ENCODE data around the gene MBD3L2B.

MBD3L2B gene

DNA sequence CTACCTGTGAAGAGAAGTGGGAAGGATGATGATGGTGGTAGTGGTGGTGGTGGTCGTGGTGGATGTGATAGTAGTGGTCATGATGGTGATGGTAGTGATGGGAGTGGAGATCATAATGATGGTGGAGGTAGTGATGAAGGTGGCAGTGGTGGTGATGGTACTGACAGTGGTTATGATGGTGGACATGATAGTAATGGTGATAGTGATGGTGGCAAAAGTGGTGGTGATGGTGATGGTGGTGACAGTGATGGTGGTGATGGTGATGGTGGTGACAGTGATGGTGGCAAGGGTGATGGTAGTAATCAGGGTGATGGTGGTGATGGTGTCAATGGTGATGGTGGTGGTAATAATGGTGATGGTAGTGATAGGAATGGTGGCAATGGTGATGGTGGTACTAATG lies 26.2 kb downstream of the MBD3L2B start:
- no peaks in the 10 kb centered on the region for H3K36me3 ChIP-seq (ENCODE audit: control insufficient read depth in 1 of 2, insufficient read depth in 2 of 2, low read length in 2 of 2)
- H3K4me3 ChIP-seq (ENCODE audit: low read depth in 1 of 2, low read length in 2 of 2) = no peak overlapping the region
- H3K27ac ChIP-seq (ENCODE audit: low read depth, low read length) = no peak overlapping the region
- no peaks in the 10 kb centered on the region for H3K27me3 ChIP-seq (ENCODE audit: control insufficient read depth in 1 of 2, insufficient read depth in 2 of 2, low read length in 2 of 2)
- no peaks in the 10 kb centered on the region for H3K4me1 ChIP-seq (ENCODE audit: control insufficient read depth in 1 of 2, insufficient read depth in 2 of 2, low read length in 2 of 2)
- H3K9ac ChIP-seq (ENCODE audit: low read depth in 1 of 2, low read length in 2 of 2) = no peak overlapping the region
- no peaks in the 10 kb centered on the region for H3K9me3 ChIP-seq (ENCODE audit: control insufficient read depth in 1 of 2, low read length in 2 of 2)

- Histone ChIP-seq H3K4me3 (ENCODE audit: low read depth in 1 of 2, low read length in 2 of 2) (no peak overlapping the region), H3K9ac (ENCODE audit: low read depth in 1 of 2, low read length in 2 of 2) (no peak overlapping the region), H3K27me3 (ENCODE audit: control insufficient read depth in 1 of 2, insufficient read depth in 2 of 2, low read length in 2 of 2) (no peaks in the 10 kb centered on the region), H3K4me1 (ENCODE audit: control insufficient read depth in 1 of 2, insufficient read depth in 2 of 2, low read length in 2 of 2) (no peaks in the 10 kb centered on the region), H3K36me3 (ENCODE audit: control insufficient read depth in 1 of 2, insufficient read depth in 2 of 2, low read length in 2 of 2) (no peaks in the 10 kb centered on the region), H3K9me3 (ENCODE audit: control insufficient read depth in 1 of 2, low read length in 2 of 2) (peaks cover 8 to 10% of the 10 kb centered on the region in 2 donors), H3K27ac (ENCODE audit: low read depth, low read length) (no peak overlapping the region)
Observed at GRCh38 chr19:6988257-6988656, 33.0 kb downstream of the MBD3L2B start.

DNA sequence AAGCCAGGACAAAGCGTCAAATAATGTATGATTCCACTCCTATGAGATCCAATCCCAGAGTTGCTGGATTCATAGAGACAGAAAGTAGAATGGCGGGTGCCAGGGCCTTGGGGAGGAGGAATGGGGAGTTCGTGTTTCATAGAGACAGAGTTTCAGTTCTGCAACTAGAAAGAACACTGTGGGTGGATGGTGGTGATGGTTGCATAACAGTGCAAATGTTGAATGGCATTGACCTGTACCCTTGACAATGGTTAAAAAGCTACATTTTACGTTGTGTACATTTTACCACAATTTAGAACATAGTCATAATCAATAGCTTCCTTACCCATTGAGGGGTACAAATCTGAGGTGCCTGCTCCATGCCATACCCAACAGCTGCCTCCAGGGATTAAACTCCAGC lies 33.4 kb downstream of the MBD3L2B start:
- Histone ChIP-seq H3K27ac (ENCODE audit: low read depth, low read length) (no peak overlapping the region), H3K4me3 (ENCODE audit: low read depth in 1 of 2, low read length in 2 of 2) (no peak overlapping the region), H3K9ac (ENCODE audit: low read depth in 1 of 2, low read length in 2 of 2) (no peak overlapping the region), H3K4me1 (ENCODE audit: control insufficient read depth in 1 of 2, insufficient read depth in 2 of 2, low read length in 2 of 2) (no peaks in the 10 kb centered on the region), H3K36me3 (ENCODE audit: control insufficient read depth in 1 of 2, insufficient read depth in 2 of 2, low read length in 2 of 2) (no peaks in the 10 kb centered on the region), H3K9me3 (ENCODE audit: control insufficient read depth in 1 of 2, low read length in 2 of 2) (peaks cover 8 to 12% of the 10 kb centered on the region in 2 donors), H3K27me3 (ENCODE audit: control insufficient read depth in 1 of 2, insufficient read depth in 2 of 2, low read length in 2 of 2) (no peaks in the 10 kb centered on the region)

DNA sequence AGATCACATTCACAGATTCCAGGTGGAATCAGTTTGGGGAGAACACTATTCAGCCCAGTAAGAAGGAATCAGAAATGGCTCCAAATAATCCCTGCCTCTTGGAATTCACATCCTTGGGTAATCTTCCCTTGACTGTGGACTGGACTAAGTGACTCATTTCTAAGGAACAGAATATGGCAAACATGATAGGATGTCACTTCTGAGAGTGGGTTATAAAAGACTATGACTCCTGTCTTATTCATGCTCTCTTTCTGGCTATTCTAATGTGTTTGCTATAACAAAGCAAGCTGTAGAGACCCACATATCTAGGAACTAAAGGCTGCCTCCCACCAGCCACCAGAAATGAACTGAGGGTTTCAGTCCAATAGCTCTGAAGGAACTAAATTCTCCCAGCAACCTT lies 37.8 kb downstream of the MBD3L2B start:
- H3K27me3 ChIP-seq (ENCODE audit: control insufficient read depth in 1 of 2, insufficient read depth in 2 of 2, low read length in 2 of 2) = no peaks in the 10 kb centered on the region
- no peaks in the 10 kb centered on the region for H3K36me3 ChIP-seq (ENCODE audit: control insufficient read depth in 1 of 2, insufficient read depth in 2 of 2, low read length in 2 of 2)
- peaks cover 10 to 12% of the 10 kb centered on the region in 2 donors for H3K9me3 ChIP-seq (ENCODE audit: control insufficient read depth in 1 of 2, low read length in 2 of 2)
- H3K4me1 ChIP-seq (ENCODE audit: control insufficient read depth in 1 of 2, insufficient read depth in 2 of 2, low read length in 2 of 2) = no peaks in the 10 kb centered on the region
- no peak overlapping the region for H3K4me3 ChIP-seq (ENCODE audit: low read depth in 1 of 2, low read length in 2 of 2)
- H3K9ac ChIP-seq (ENCODE audit: low read depth in 1 of 2, low read length in 2 of 2) = no peak overlapping the region
- no peak overlapping the region for H3K27ac ChIP-seq (ENCODE audit: low read depth, low read length)

GRCh38 chr19:6979399-6979798 lies 41.8 kb downstream of the MBD3L2B start:
- no peak overlapping the region for H3K4me3 ChIP-seq (ENCODE audit: low read depth in 1 of 2, low read length in 2 of 2)
- peaks cover 9 to 19% of the 10 kb centered on the region in 2 donors for H3K9me3 ChIP-seq (ENCODE audit: control insufficient read depth in 1 of 2, low read length in 2 of 2)
- H3K27ac ChIP-seq (ENCODE audit: low read depth, low read length) = no peak overlapping the region
- no peaks in the 10 kb centered on the region for H3K27me3 ChIP-seq (ENCODE audit: control insufficient read depth in 1 of 2, insufficient read depth in 2 of 2, low read length in 2 of 2)
- H3K9ac ChIP-seq (ENCODE audit: low read depth in 1 of 2, low read length in 2 of 2) = no peak overlapping the region
- H3K36me3 ChIP-seq (ENCODE audit: control insufficient read depth in 1 of 2, insufficient read depth in 2 of 2, low read length in 2 of 2) = no peaks in the 10 kb centered on the region
- no peaks in the 10 kb centered on the region for H3K4me1 ChIP-seq (ENCODE audit: control insufficient read depth in 1 of 2, insufficient read depth in 2 of 2, low read length in 2 of 2)

DNA sequence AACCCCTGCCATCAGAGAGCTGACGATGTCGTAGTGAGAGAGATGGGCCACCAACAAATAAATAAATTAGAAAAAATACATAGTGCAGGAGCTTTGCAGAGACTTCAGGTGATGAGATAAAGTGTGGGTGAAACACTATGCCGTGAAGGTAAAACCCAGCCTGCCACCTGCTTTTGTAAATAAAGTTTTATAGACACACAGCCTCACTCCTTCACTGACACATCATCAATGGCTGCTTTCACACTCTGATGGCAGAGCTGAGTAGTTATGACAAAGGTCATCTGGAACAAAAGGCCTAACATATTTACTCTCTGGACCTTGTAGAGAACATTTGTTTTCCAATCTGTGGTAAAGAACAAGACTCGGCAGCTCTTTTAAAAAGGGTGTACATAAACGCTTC lies 45.0 kb downstream of the MBD3L2B start:
- H3K27me3 ChIP-seq (ENCODE audit: control insufficient read depth in 1 of 2, insufficient read depth in 2 of 2, low read length in 2 of 2) = no peaks in the 10 kb centered on the region
- no peak overlapping the region for H3K9ac ChIP-seq (ENCODE audit: low read depth in 1 of 2, low read length in 2 of 2)
- no peak overlapping the region for H3K27ac ChIP-seq (ENCODE audit: low read depth, low read length)
- H3K36me3 ChIP-seq (ENCODE audit: control insufficient read depth in 1 of 2, insufficient read depth in 2 of 2, low read length in 2 of 2) = no peaks in the 10 kb centered on the region
- no peak overlapping the region for H3K4me3 ChIP-seq (ENCODE audit: low read depth in 1 of 2, low read length in 2 of 2)
- peaks cover 5 to 14% of the 10 kb centered on the region in 2 donors for H3K9me3 ChIP-seq (ENCODE audit: control insufficient read depth in 1 of 2, low read length in 2 of 2)
- no peaks in the 10 kb centered on the region for H3K4me1 ChIP-seq (ENCODE audit: control insufficient read depth in 1 of 2, insufficient read depth in 2 of 2, low read length in 2 of 2)

GRCh38 chr19:6971366-6971765 lies 49.9 kb downstream of the MBD3L2B start:
- Histone ChIP-seq H3K4me3 (ENCODE audit: low read depth in 1 of 2, low read length in 2 of 2) (no peak overlapping the region), H3K9ac (ENCODE audit: low read depth in 1 of 2, low read length in 2 of 2) (no peak overlapping the region), H3K4me1 (ENCODE audit: control insufficient read depth in 1 of 2, insufficient read depth in 2 of 2, low read length in 2 of 2) (no peaks in the 10 kb centered on the region), H3K27ac (ENCODE audit: low read depth, low read length) (no peak overlapping the region), H3K27me3 (ENCODE audit: control insufficient read depth in 1 of 2, insufficient read depth in 2 of 2, low read length in 2 of 2) (no peaks in the 10 kb centered on the region), H3K9me3 (ENCODE audit: control insufficient read depth in 1 of 2, low read length in 2 of 2) (no peaks in the 10 kb centered on the region), H3K36me3 (ENCODE audit: control insufficient read depth in 1 of 2, insufficient read depth in 2 of 2, low read length in 2 of 2) (no peaks in the 10 kb centered on the region)

- H3K4me3 ChIP-seq (ENCODE audit: low read depth in 1 of 2, low read length in 2 of 2) = no peak overlapping the region
- no peak overlapping the region for H3K9ac ChIP-seq (ENCODE audit: low read depth in 1 of 2, low read length in 2 of 2)
- H3K36me3 ChIP-seq (ENCODE audit: control insufficient read depth in 1 of 2, insufficient read depth in 2 of 2, low read length in 2 of 2) = no peaks in the 10 kb centered on the region
- H3K4me1 ChIP-seq (ENCODE audit: control insufficient read depth in 1 of 2, insufficient read depth in 2 of 2, low read length in 2 of 2) = no peaks in the 10 kb centered on the region
- H3K9me3 ChIP-seq (ENCODE audit: control insufficient read depth in 1 of 2, low read length in 2 of 2) = no peaks in the 10 kb centered on the region
- H3K27ac ChIP-seq (ENCODE audit: low read depth, low read length) = no peak overlapping the region
- H3K27me3 ChIP-seq (ENCODE audit: control insufficient read depth in 1 of 2, insufficient read depth in 2 of 2, low read length in 2 of 2) = no peaks in the 10 kb centered on the region
Observed at GRCh38 chr19:6970443-6970842, 50.8 kb downstream of the MBD3L2B start.

DNA sequence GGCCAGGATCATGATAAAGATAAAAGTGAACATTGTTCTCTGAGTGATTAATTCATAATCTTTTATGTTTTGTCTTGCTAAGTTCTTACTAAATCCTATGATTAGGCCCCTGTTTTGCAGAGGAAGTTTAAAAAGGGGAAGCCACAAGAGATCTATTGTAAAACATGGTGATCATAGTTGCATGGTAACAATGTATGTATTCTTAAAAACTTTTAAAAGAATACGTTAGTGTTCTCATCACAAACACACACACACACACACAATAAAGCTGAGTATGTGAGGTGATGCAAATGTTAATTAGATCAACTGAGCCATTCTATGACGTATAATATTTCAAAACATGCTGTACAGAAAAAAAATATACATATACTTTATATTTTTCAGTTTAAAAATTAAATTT lies 51.2 kb downstream of the MBD3L2B start:
- no peaks in the 10 kb centered on the region for H3K36me3 ChIP-seq (ENCODE audit: control insufficient read depth in 1 of 2, insufficient read depth in 2 of 2, low read length in 2 of 2)
- no peak overlapping the region for H3K27ac ChIP-seq (ENCODE audit: low read depth, low read length)
- H3K4me1 ChIP-seq (ENCODE audit: control insufficient read depth in 1 of 2, insufficient read depth in 2 of 2, low read length in 2 of 2) = no peaks in the 10 kb centered on the region
- no peaks in the 10 kb centered on the region for H3K27me3 ChIP-seq (ENCODE audit: control insufficient read depth in 1 of 2, insufficient read depth in 2 of 2, low read length in 2 of 2)
- no peak overlapping the region for H3K9ac ChIP-seq (ENCODE audit: low read depth in 1 of 2, low read length in 2 of 2)
- H3K9me3 ChIP-seq (ENCODE audit: control insufficient read depth in 1 of 2, low read length in 2 of 2) = no peaks in the 10 kb centered on the region
- no peak overlapping the region for H3K4me3 ChIP-seq (ENCODE audit: low read depth in 1 of 2, low read length in 2 of 2)

DNA sequence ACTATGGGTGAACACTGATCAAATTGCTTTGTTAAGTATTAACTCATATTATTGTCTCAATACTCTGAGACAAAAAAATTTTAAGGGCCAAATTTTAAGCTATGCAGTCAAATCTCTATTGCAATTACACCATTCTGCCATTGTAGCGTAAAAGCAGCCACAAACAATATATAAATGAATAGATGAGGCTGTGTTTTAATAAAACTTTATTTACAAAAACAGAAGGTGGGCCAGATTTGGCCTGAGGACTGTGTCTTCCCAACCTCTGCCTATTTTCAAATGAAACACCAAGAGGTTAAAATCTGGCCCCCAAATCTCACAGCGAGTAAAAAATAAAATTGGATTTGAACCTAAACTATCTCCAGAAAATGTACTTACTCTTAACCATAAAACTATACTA lies 51.7 kb downstream of the MBD3L2B start:
- no peaks in the 10 kb centered on the region for H3K27me3 ChIP-seq (ENCODE audit: control insufficient read depth in 1 of 2, insufficient read depth in 2 of 2, low read length in 2 of 2)

More for the DNA sequence above, 51.7 kb downstream of the MBD3L2B start:
- Histone ChIP-seq H3K4me1 (ENCODE audit: control insufficient read depth in 1 of 2, insufficient read depth in 2 of 2, low read length in 2 of 2) (no peaks in the 10 kb centered on the region), H3K27ac (ENCODE audit: low read depth, low read length) (no peak overlapping the region), H3K9me3 (ENCODE audit: control insufficient read depth in 1 of 2, low read length in 2 of 2) (no peaks in the 10 kb centered on the region), H3K9ac (ENCODE audit: low read depth in 1 of 2, low read length in 2 of 2) (no peak overlapping the region), H3K4me3 (ENCODE audit: low read depth in 1 of 2, low read length in 2 of 2) (no peak overlapping the region), H3K36me3 (ENCODE audit: control insufficient read depth in 1 of 2, insufficient read depth in 2 of 2, low read length in 2 of 2) (no peaks in the 10 kb centered on the region)
